Fibroblast of skin of left biceps (primary cell): ENCODE data around the gene UVSSA.
"Not testable (repeated sequence)": the region's sequence is repeated elsewhere in the genome, so short reads cannot be mapped to it uniquely, and the experiment has no call there.

Source experiments
- DNase-seq, 2 experiments: peaks; one replicate each; pipeline ENCODE4 v3.0.0-alpha.2; 2013; ENCODE audit warnings: low read depth in 2 of 2

The UVSSA gene

DNA sequence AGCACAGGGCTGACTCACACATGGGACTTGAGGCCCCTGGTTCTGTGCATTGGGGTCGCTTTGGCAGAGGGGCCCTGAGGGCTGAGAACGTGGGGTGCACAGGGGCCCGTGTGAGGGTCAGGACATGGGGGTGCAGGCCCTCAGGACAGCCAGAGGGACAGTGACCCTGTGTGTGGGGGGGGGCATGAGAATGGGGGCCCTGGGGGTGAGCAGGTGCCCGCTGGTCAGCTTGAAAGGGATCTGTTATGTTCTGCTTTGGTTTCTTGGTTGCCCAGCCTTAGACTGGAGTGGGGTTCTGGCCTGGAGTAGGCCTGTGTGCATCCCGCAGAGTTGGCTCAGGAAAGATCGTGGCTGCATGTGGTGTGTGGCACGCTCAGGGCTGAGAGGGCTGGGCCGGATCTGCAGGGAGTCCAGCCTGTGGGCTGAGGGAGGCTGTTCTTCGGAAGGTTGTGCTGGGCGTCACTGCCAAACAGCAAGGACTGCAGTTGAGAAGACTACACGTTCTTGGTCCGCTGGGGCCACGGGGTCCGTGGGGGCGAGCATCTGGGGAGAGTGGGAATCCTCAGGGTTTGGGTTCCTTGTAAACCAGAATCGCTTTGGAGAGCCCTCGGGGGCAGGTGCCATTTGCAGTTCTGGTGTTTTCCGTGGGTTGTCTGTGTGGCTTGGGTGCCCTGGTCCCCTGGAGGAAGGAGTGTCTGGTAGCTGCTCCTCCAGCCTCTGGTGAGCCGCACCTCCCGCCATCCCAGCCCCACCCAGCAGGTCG lies 15.2 kb upstream of the UVSSA start:
- no peak for DNase-seq

DNA sequence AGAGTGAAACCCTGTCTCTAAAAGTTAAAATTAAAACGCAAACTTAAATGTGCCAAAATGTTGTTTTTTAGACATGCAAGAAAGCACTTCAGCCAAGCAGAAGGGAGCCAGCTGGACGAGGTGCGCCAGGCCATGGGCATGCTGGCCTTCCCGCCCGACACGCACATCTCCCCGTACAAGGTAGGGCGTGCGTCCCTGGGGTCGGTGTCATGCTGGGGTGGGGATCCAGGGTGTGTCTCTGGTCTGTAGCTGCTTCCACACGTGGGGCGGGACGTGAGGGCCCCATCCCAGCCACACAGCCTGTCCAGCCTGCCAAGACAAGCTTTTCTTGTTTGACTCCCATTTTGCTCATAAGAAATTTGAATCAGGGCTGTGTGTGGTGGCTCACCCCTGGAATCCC lies 14.3 kb upstream of the UVSSA start:
- no peak for DNase-seq

DNA sequence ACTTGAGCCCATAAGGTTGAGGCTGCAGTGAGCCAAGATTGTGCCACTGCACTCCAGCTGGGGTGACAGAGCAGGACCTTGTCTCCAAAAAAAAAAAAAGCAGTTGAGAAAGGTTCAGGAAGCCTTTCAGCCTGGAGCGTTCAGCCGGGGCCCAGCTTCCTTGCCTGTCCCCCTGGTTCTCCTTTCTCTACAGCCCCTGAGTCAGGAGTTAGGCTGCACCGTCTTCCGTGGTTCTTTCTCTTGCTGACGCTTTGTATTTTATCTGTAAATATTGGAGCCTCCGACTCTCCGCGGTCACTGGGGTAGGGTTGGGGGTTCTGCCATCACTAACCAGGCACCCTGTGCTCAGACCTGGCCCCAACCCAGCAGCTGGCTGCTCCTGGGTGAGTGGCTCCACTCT lies 13.8 kb upstream of the UVSSA start:
- no peak for DNase-seq

DNA sequence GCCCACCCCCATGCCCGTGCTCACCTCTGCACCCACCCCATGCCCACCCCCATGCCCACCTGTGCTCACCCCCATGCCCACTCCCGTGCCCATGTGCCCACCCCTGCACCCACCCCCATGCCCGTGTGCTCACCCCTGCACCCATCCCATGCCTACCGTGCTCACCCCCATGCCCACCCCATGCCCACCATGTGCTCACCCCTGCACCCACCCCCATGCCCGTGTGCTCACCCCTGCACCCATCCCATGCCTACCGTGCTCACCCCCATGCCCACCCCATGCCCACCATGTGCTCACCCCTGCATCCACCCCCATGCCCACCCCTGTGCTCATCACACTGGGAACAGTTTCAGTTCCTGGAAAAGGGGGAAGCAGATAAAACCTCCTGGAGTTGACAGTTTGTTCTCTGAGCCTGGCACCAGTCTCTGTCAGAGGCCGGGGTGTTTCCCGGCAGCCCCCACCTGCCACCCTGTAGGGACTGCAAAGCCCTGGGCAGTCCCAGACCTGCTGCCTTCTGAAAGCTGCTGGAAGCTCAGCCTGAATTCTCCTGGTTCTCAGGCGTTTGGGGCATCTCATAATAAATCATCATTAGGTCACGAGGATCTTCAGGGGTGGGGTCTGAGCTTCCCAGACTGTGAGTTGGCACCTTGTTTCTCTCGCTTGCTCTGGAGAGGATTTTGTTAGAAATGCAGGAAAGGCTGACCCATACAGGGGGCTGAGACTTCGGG lies 13.0 kb upstream of the UVSSA start:
- not testable (repeated sequence) for DNase-seq

DNA sequence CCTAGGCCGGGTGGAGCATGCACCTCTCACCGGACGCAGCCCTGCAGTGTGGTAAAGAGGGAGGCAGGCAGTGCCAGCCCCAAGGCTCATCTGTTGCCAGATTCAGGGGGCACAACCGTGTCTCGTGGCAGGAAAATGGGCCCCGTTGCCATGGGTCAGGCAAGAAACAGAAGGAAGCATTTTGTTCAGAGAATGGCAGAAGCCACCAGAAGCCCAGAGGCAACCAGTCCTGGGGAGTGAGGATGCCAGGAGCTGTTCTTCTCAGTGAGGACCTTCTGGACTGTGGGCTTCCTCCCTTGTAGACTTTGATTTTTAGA lies 12.5 kb upstream of the UVSSA start:
- DNase-seq = no peak

DNA sequence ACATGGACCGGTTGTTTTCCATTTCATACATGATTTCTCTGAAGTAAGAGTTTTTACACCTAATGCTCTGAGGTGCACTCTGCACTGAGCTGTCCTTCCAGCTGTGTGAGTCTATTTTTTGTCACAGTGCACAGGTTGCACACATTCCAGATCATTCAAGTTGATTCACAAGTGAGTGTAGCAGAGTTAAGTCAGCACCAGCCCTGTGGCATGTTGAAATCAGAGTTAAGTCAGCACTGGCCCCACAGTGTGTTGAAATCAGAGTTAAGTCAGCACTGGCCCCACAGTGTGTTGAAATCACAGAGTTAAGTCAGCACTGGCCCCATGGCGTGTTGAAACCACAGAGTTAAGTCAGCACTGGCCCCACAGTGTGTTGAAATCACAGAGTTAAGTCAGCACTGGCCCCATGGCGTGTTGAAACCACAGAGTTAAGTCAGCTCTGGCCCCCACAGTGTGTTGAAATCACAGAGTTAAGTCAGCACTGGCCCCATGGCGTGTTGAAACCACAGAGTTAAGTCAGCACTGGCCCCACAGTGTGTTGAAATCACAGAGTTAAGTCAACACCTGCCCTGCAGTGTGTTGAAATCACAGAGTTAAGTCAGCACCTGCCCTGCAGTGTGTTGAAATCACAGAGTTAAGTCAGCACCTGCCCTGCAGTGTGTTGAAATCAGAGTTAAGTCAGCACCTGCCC lies 11.7 kb upstream of the UVSSA start:
- DNase-seq = not testable (repeated sequence)

DNA sequence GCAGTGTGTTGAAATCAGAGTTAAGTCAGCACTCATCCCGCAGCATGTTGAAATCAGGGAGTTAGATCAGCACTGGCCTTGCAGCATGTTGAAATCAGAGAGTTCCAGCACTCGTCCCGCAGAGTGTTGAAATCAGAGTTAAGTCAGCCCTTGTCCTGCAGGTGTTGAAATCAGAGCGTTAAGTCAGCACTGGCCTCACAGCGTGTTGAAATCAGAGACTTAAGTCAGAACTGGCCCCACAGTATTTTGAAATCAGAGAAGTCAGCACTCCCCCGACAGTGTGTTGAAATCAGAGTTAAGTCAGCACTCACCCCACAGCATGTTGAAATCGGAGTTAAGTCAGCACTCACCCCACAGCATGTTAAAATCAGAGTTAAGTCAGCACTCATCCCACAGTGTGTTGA lies 10.9 kb upstream of the UVSSA start:
- no peak for DNase-seq

DNA sequence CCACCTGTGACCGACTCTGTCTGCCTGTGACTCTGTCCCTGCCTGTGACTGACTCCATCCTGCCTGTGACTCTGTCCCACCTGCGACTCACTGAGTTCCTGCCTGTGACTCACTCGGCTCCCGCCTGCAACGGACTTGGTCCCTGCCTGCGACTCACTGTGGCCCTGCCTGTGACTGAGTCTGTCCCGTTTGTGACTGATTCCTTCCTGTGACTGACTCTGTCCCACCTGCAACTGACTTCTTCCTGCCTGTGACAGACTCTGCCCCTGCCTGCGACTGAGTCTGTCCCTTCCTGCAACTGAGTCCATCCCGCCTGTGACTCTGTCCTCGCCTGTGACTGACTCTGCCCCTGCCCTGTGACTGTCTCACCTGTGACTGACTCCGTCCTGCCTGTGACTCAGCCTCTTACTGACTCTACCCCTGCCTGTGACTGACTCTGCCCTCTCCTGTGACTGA lies 9.6 kb upstream of the UVSSA start:
- DNase-seq = no peak

DNA sequence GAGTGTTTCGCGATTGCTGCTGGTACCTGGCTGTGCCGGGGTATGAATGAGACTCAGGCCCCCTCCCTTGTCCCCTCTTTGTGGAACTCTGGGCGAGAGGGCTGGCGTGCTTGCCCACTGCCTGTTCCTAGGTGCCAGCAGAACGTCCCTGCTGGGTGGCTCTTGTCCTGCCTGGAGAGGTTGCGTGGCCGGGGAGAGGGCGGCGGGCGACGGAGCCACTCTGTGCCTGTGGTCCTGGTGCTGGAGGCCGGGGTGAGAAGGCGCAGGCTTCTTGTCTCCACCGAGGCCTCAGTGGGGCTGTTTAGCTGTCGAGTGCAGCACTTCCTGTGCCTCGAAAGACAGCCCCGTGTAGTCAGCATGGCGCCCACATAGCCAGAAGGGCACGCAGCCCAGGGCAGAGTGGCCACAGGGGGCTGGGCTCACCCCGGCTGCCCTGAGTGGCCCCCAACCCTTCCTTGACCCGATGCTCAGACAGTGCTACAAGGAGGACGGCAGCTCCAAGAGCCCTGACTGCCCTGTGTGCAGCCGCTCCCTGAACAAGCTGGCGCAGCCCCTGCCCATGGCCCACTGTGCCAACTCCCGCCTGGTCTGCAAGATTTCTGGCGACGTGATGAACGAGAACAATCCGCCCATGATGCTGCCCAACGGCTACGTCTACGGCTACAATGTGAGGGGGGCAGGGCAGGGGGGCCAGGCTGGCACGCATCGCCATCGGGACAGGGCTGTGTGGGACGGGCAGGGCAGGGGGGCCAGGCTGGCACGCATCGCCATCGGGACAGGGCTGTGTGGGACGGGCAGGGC lies 8.9 kb upstream of the UVSSA start:
- DNase-seq = no peak

DNA sequence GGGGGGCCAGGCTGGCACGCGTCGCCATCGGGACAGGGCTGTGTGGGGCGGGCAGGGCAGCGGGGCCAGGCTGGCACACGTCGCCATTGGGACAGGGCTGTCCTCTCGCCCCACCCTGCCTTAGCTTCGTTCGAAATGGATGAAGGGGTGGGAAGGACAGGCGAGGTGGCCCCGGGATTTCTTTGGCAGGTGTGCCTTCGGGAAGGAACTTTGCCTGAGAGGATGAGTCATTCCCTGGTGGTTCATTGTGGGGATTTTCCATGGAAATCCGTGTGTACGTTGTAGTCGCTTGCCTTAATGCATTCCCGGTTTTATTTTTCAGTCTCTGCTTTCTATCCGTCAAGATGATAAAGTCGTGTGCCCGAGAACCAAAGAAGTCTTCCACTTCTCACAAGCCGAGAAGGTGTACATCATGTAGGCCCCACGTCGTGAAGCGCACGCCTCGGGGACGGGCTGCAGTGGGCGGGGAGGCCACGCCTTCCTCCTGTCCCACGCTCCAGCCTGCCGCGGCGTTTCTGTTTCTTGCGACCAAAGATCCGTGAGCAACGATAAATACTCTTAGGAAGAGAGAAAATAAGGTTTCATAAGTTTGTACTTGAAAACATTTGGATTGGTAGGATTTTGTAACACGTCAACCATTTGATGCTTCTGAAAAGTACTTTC lies 8.1 kb upstream of the UVSSA start:
- DNase-seq = no peak

DNA sequence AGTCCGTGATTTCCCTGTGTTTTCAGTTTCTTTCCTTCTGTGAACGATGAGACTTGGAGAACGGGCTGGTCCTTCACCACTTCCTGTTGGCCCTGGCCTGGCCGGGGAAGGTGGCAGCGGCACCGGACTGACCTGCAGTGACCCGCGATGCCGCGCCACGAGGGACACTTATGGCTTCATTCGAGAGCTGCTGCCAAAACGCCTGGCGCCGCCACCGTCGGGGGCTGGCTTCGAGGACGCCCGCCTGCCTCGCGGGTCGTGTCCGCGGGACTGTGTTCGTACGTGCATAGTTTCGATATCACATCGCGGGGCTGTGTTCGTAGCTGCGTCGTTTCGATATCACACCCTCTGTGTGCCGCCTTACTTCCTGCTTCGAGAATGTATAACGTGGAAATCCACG lies 7.5 kb upstream of the UVSSA start:
- DNase-seq = no peak

DNA sequence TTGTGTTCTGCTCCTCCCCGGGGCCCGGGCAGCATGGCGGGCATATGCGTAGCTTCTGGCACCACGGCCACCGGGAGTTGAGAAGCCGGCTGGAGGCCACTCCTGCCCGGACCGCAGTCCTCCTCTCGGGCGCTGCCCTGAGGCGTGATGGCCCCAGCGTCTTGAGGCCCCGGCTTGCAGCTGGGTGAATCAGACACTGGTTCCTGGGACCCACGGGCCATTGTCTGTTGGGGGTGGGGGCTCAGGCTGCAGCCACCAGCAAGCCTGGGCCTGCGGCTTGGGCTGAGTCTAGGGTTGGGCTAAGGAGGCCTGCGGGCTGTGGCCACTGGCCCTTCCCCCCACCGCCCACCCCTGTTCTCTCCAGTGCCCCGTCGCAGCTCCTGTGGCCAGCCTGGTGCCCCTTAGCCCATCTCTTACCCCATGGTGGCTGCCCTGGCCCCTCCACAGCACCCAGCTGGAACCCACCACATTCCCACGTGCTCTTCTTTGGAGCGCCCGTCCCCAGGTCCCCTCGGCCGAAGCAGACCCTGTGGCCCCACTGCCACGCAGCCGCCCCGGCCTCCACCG lies 6.7 kb upstream of the UVSSA start:
- no peak for DNase-seq

DNA sequence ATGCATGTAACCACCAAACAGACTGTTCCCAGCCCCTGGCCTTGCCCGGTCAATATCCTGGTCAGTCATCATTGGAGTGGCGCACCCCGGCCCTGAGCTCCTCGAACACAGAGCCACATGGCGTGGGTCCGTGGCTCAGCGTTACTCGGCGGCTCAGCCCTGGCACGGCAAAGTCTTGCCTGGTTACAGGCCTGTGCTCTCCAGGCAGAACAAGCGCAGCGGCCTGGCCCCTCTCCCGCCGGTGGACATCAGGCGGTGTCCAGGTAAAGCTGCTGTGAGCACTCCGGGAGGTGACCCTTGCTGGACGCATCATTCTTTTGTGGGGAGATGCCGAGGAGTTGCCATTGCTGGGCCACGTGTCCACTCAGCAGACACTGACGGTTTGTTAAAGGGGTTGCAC lies 6.1 kb upstream of the UVSSA start:
- DNase-seq = no peak

DNA sequence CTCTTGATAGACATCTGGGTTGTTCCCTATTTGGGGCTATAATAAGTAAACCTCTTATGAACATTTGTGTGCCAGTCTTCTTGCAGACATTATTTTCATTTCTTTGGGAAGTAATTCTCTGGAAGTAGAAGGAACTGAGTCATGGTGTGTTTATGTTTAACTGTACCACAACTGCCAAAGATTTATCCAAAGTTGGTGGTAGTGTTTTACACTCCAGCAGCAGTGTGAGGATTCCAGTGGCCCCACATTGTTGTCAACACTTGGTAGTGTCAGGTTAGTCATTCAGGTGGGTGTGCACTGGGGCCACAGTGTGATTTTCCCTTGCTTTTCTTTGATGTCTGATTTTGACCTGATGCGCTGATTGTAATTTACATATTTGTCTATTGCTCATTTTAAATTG lies 5.0 kb upstream of the UVSSA start:
- no peak for DNase-seq

DNA sequence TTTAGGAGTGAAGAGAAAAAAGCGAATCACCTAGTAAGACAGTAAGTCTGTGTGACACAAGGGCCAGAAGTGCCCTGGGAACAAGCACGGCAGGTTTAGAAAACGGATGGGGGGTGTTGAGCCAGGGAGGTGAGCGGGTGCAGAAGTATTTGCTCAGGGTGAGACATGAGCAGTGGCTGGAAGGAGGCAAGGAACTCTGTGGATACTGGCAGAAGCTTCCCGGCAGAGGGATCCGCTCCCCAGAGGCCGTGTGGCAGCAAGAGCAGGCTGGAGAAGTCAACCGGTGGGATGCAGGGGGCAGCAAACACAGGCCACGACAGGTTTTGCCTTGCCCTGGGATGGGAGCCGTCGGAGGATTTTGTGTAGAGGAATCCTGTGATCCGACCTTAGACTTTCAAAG lies 2.3 kb upstream of the UVSSA start:
- no peak for DNase-seq

DNA sequence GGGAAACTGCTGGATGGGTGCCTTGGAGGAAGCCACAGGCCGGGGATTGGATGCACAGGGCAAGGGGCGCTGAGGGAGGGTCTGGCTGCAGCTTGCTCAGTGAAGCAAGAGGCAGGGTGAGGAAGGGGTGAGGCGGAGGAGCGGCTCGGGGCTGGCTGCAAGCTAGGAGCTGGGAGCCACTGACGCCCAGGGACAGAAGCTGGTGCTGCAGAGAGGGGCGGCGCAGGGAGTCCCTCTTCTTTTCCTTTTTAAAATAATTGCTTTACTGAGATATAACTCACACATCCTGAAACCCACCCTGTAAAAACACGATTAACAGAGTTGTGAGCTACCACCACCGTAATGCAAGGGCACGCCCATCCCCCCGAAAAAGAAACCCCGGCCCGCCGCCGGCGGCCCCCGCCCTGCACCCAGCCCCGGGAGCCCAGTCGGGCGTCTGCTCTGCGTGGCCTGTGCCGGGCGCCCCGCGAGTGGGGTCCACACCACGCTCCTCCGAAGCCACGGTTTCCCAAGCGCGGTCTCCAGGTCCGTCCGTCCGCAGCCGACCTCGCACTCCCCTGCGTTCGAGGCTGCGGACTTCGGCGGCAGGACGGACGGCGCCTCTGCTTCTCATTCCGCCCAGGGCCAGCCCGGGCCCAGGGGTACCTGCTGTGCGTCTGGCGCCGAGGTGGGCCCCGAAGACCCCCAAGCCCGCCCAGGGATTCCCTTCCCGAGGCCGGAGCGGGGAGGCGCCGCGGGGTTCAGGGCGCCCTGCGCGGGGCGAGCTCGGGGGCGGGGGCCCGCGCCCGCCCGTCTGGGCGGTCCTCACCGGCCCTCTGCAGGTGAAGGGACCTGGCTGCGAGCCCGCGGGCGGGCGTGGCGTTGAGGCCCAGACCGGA lies 866 bp upstream of the UVSSA start:
- DNase-seq = no peak

DNA sequence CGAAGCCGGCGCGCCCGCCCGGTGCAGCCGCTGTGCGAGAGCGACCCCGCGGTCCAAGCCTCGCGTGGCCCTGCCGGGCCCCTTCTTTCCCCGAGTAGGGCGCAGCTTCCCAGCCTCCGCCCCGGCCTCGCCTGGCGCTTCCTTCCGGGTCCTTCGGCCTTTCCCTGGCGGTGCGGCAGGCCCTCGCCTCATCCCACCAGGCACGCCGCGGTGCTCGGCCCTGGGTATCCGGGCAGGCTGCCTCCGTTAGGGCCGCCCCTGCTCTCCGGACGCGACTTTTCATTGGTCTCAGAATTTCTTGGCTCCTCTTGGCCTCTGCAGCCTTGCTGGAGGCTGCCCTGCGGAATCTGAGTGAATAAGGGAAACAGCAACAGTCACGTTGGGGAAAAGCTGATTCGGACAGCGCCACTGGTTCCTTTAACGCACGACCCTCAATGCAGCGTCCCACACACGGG lies 429 bp downstream of the UVSSA start:
- peak in 1 of 2 experiments; percentile 45 for DNase-seq

DNA sequence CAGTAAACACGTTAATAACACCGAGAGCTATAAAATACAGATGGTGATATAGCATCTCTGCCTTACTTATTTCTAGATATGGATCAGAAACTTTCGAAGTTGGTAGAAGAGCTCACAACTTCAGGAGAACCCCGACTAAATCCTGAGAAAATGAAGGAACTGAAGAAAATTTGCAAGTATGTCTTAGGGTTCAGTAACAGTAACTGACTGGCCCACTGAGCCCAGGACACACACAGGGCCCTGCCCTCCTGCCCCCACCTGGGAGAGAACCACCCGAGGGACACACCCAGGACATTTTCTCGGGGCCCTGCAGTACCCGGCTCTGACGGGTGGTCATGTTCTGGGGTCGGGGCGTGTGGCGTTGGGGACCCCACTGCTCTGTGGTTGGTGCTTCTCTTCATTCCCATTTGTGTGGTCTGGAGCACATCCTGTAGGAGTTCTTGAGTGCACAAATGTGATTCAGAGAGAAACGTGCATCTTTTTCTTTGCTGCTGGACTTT lies 1.1 kb downstream of the UVSSA start:
- no peak for DNase-seq

DNA sequence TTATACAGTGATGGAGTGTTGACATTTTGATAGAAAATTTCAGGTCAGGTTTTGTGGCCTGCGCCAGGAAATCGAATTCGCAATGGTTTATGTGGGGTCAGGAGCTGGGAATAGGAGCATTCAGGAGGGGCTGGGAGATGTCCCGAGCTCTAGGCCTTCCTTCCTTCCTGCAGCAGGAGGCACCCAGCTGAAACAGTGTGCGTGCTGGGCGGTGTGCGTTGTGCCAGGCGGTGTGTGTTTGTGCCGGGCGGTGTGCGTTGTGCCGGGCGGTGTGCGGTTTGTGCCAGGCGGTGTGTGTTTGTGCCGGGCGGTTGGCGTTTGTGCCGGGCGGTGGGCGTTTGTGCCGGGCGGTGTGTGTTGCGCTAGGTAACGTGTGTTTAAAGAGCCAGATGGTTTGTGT lies 1.7 kb downstream of the UVSSA start:
- no peak for DNase-seq
